ENCODE measurements around the gene STX4.

The STX4 gene

GRCh38 chr16:31022544-31023251, 10.7 kb upstream of the STX4 start:
- no peak for DNase-seq (ENCODE audit: low spot score)

GRCh38 chr16:31023252-31023602, 10.1 kb upstream of the STX4 start:
- no peak for DNase-seq (ENCODE audit: low spot score)

- no peak for DNase-seq (ENCODE audit: low spot score)
These were observed 9.6 kb upstream of the STX4 start for GRCh38 chr16:31023627-31024226.

GRCh38 chr16:31025339-31025738, 8.0 kb upstream of the STX4 start:
- DNase-seq (ENCODE audit: low spot score) = no peak

- no peak for DNase-seq (ENCODE audit: low spot score)
These were observed 4.1 kb upstream of the STX4 start for GRCh38 chr16:31029272-31029671.

GRCh38 chr16:31031276-31031675, 2.1 kb upstream of the STX4 start:
- DNase-seq (ENCODE audit: low spot score) = no peak

GRCh38 chr16:31033709-31034492, 543 bp downstream of the STX4 start:
- peak; percentile 99 for DNase-seq (ENCODE audit: low spot score)

- no peak for DNase-seq (ENCODE audit: low spot score)
These were observed 3.3 kb downstream of the STX4 start for GRCh38 chr16:31036691-31037090.

GRCh38 chr16:31038993-31039392, 5.6 kb downstream of the STX4 start:
- no peak for DNase-seq (ENCODE audit: low spot score)

GRCh38 chr16:31042866-31043265, 9.5 kb downstream of the STX4 start:
- DNase-seq (ENCODE audit: low spot score) = no peak

GRCh38 chr16:31043352-31043751, 10.0 kb downstream of the STX4 start:
- DNase-seq (ENCODE audit: low spot score) = no peak

- DNase-seq (ENCODE audit: low spot score) = no peak
These were observed 10.6 kb downstream of the STX4 start for GRCh38 chr16:31043898-31044481.

- no peak for DNase-seq (ENCODE audit: low spot score)
These were observed 17.1 kb downstream of the STX4 start for GRCh38 chr16:31050280-31051030.

- peak; percentile 92 for DNase-seq (ENCODE audit: low spot score)
These were observed 18.8 kb downstream of the STX4 start for GRCh38 chr16:31052114-31052513.

- no peak for DNase-seq (ENCODE audit: low spot score)
These were observed 22.3 kb downstream of the STX4 start for GRCh38 chr16:31055613-31056012.

- DNase-seq (ENCODE audit: low spot score) = no peak
These were observed 27.9 kb downstream of the STX4 start for GRCh38 chr16:31061126-31061812.

GRCh38 chr16:31061813-31062440, 28.6 kb downstream of the STX4 start:
- no peak for DNase-seq (ENCODE audit: low spot score)

GRCh38 chr16:31063495-31063842, 30.1 kb downstream of the STX4 start:
- no peak for DNase-seq (ENCODE audit: low spot score)

GRCh38 chr16:31063843-31064611, 30.7 kb downstream of the STX4 start:
- no peak for DNase-seq (ENCODE audit: low spot score)

- peak; percentile 95 for DNase-seq (ENCODE audit: low spot score)
These were observed 31.6 kb downstream of the STX4 start for GRCh38 chr16:31064882-31065461.
